ENCODE results near the gene MAP7D1. TPM values are rescaled to one million over a fixed set of nuclear protein-coding genes. Genes with fewer than 3 reads are reported as not detected.
A peak's percentile ranks its signal among the peaks of the same experiment; 100 is the strongest.

The MAP7D1 gene
- total RNA-seq, 1 donor from 2014 or later = 169 TPM

GRCh38 chr1:36159614-36160387, 3.8 kb downstream of the MAP7D1 start:
- intact Hi-C loops (cut with micrococcal nuclease) = loop anchor here (2.0 kb wide), 1 partner anchor 65 kb away; the partner anchor contains the start of gene THRAP3
- H3K9me3 Mint-ChIP-seq = no peaks in the 10 kb centered on the region
- no peak for DNase-seq (ENCODE audit: low spot score)
- H3K27ac Mint-ChIP-seq = peak overlapping the region; percentile 99
- peaks cover 27% of the 10 kb centered on the region for H3K36me3 Mint-ChIP-seq (ENCODE audit: low read depth)
- H3K4me1 Mint-ChIP-seq (ENCODE audit: low read depth) = peaks cover 66% of the 10 kb centered on the region
- peak overlapping the region; percentile 91 for H3K4me3 Mint-ChIP-seq
- no peaks in the 10 kb centered on the region for H3K27me3 Mint-ChIP-seq (ENCODE audit: insufficient read depth)

- Mint-ChIP-seq H3K27me3 (ENCODE audit: insufficient read depth) (no peaks in the 10 kb centered on the region), H3K9me3 (no peaks in the 10 kb centered on the region), H3K4me3 (peak overlapping the region; percentile 91), H3K4me1 (ENCODE audit: low read depth) (peaks cover 68% of the 10 kb centered on the region), H3K27ac (peak overlapping the region; percentile 99), H3K36me3 (ENCODE audit: low read depth) (peaks cover 29% of the 10 kb centered on the region)
- DNase-seq (ENCODE audit: low spot score) = no peak
- intact Hi-C loops (cut with micrococcal nuclease) = loop anchor here (2.0 kb wide), 1 partner anchor 64 kb away; the partner anchor contains the start of gene THRAP3
These were observed 4.5 kb downstream of the MAP7D1 start for GRCh38 chr1:36160388-36160948.

GRCh38 chr1:36160949-36161485, 5.1 kb downstream of the MAP7D1 start:
- Mint-ChIP-seq H3K4me3 (peak overlapping the region; percentile 91), H3K9me3 (no peaks in the 10 kb centered on the region), H3K36me3 (ENCODE audit: low read depth) (peaks cover 29% of the 10 kb centered on the region), H3K27ac (peak overlapping the region; percentile 99), H3K27me3 (ENCODE audit: insufficient read depth) (no peaks in the 10 kb centered on the region), H3K4me1 (ENCODE audit: low read depth) (peaks cover 68% of the 10 kb centered on the region)
- intact Hi-C loops (cut with micrococcal nuclease) = loop anchor here (1.0 to 2.0 kb wide), 2 partner anchors 12 to 64 kb away; partner anchors contain the start of genes THRAP3 and TRAPPC3
- peak; percentile 64 for DNase-seq (ENCODE audit: low spot score)

GRCh38 chr1:36161641-36162531, 5.9 kb downstream of the MAP7D1 start:
- peak overlapping the region; percentile 91 for H3K4me3 Mint-ChIP-seq
- no peaks in the 10 kb centered on the region for H3K27me3 Mint-ChIP-seq (ENCODE audit: insufficient read depth)
- intact Hi-C loops (cut with micrococcal nuclease) = loop anchor here (1.0 to 2.0 kb wide), 2 partner anchors 13 to 63 kb away; partner anchors contain the start of genes THRAP3 and TRAPPC3
- peaks cover 73% of the 10 kb centered on the region for H3K4me1 Mint-ChIP-seq (ENCODE audit: low read depth)
- DNase-seq (ENCODE audit: low spot score) = peak; percentile 32
- H3K27ac Mint-ChIP-seq = peak overlapping the region; percentile 99
- H3K9me3 Mint-ChIP-seq = no peaks in the 10 kb centered on the region
- peaks cover 33% of the 10 kb centered on the region for H3K36me3 Mint-ChIP-seq (ENCODE audit: low read depth)

- Mint-ChIP-seq H3K4me3 (peak overlapping the region; percentile 91), H3K27me3 (ENCODE audit: insufficient read depth) (no peaks in the 10 kb centered on the region), H3K27ac (peak overlapping the region; percentile 99), H3K9me3 (no peaks in the 10 kb centered on the region), H3K4me1 (ENCODE audit: low read depth) (peaks cover 71% of the 10 kb centered on the region), H3K36me3 (ENCODE audit: low read depth) (peaks cover 36% of the 10 kb centered on the region)
- intact Hi-C loops (cut with micrococcal nuclease) = no loop called here
- DNase-seq (ENCODE audit: low spot score) = no peak
These were observed 6.8 kb downstream of the MAP7D1 start for GRCh38 chr1:36162680-36163239.

GRCh38 chr1:36163426-36163825, 7.5 kb downstream of the MAP7D1 start:
- H3K36me3 Mint-ChIP-seq (ENCODE audit: low read depth) = peaks cover 34% of the 10 kb centered on the region
- H3K27me3 Mint-ChIP-seq (ENCODE audit: insufficient read depth) = no peaks in the 10 kb centered on the region
- intact Hi-C loops (cut with micrococcal nuclease) = no loop called here
- peaks cover 65% of the 10 kb centered on the region for H3K4me1 Mint-ChIP-seq (ENCODE audit: low read depth)
- peak overlapping the region; percentile 99 for H3K27ac Mint-ChIP-seq
- H3K9me3 Mint-ChIP-seq = no peaks in the 10 kb centered on the region
- no peak for DNase-seq (ENCODE audit: low spot score)
- no peak overlapping the region for H3K4me3 Mint-ChIP-seq

- H3K4me3 Mint-ChIP-seq = no peak overlapping the region
- no peaks in the 10 kb centered on the region for H3K27me3 Mint-ChIP-seq (ENCODE audit: insufficient read depth)
- peaks cover 58% of the 10 kb centered on the region for H3K4me1 Mint-ChIP-seq (ENCODE audit: low read depth)
- no peaks in the 10 kb centered on the region for H3K9me3 Mint-ChIP-seq
- peak overlapping the region; percentile 58 for H3K27ac Mint-ChIP-seq
- peaks cover 30% of the 10 kb centered on the region for H3K36me3 Mint-ChIP-seq (ENCODE audit: low read depth)
- intact Hi-C loops (cut with micrococcal nuclease) = no loop called here
- DNase-seq (ENCODE audit: low spot score) = no peak
These were observed 8.4 kb downstream of the MAP7D1 start for GRCh38 chr1:36164361-36164760.

GRCh38 chr1:36165145-36165544, 9.2 kb downstream of the MAP7D1 start:
- H3K4me1 Mint-ChIP-seq (ENCODE audit: low read depth) = peaks cover 53% of the 10 kb centered on the region
- no peaks in the 10 kb centered on the region for H3K27me3 Mint-ChIP-seq (ENCODE audit: insufficient read depth)
- no peaks in the 10 kb centered on the region for H3K9me3 Mint-ChIP-seq
- no peak overlapping the region for H3K4me3 Mint-ChIP-seq
- intact Hi-C loops (cut with micrococcal nuclease) = no loop called here
- no peak overlapping the region for H3K27ac Mint-ChIP-seq
- no peak for DNase-seq (ENCODE audit: low spot score)
- peaks cover 29% of the 10 kb centered on the region for H3K36me3 Mint-ChIP-seq (ENCODE audit: low read depth)

- Mint-ChIP-seq H3K27me3 (ENCODE audit: insufficient read depth) (no peaks in the 10 kb centered on the region), H3K4me3 (no peak overlapping the region), H3K4me1 (ENCODE audit: low read depth) (peaks cover 48% of the 10 kb centered on the region), H3K27ac (peak overlapping the region; percentile 36), H3K36me3 (ENCODE audit: low read depth) (peaks cover 33% of the 10 kb centered on the region), H3K9me3 (no peaks in the 10 kb centered on the region)
- intact Hi-C loops (cut with micrococcal nuclease) = no loop called here
- no peak for DNase-seq (ENCODE audit: low spot score)
These were observed 10.2 kb downstream of the MAP7D1 start for GRCh38 chr1:36166136-36166535.

- intact Hi-C loops (cut with micrococcal nuclease) = no loop called here
- H3K4me3 Mint-ChIP-seq = no peak overlapping the region
These were observed 11.3 kb downstream of the MAP7D1 start for GRCh38 chr1:36166938-36167905.

GRCh38 chr1:36168514-36168913, 12.6 kb downstream of the MAP7D1 start:
- no peak for DNase-seq (ENCODE audit: low spot score)
- Mint-ChIP-seq H3K36me3 (ENCODE audit: low read depth) (peaks cover 39% of the 10 kb centered on the region), H3K27me3 (ENCODE audit: insufficient read depth) (no peaks in the 10 kb centered on the region), H3K9me3 (no peaks in the 10 kb centered on the region), H3K4me1 (ENCODE audit: low read depth) (peaks cover 25% of the 10 kb centered on the region), H3K27ac (peak overlapping the region; percentile 36), H3K4me3 (no peak overlapping the region)
- intact Hi-C loops (cut with micrococcal nuclease) = no loop called here

More at GRCh38 chr1:36166938-36167905, 11.3 kb downstream of the MAP7D1 start:
- H3K36me3 Mint-ChIP-seq (ENCODE audit: low read depth) = peaks cover 31% of the 10 kb centered on the region
- H3K27me3 Mint-ChIP-seq (ENCODE audit: insufficient read depth) = no peaks in the 10 kb centered on the region
- DNase-seq (ENCODE audit: low spot score) = no peak
- H3K9me3 Mint-ChIP-seq = no peaks in the 10 kb centered on the region
- peaks cover 37% of the 10 kb centered on the region for H3K4me1 Mint-ChIP-seq (ENCODE audit: low read depth)
- H3K27ac Mint-ChIP-seq = peak overlapping the region; percentile 36

All from activated T-helper 1 cell treated with anti-CD3 and anti-CD28 coated beads, Interleukin-12 subunit alpha, Interleukin-12 subunit beta, Interleukin-2, Interleukin-4 antibody, amounts not matched to agents 30 ng/mL and 10 ng/mL and 1 ng/mL, durations not matched to agents 14 hours and 24 hours and 36 hours (primary cell).